Superior temporal gyrus (tissue), 1 donor: ENCODE data around the gene MRGPRD.

Experiments used
- DNase-seq: peaks from one replicate; pipeline ENCODE4 v3.0.0-alpha.2; 2016; ENCODE audit errors: extremely low spot score

MRGPRD gene

GRCh38 chr11:68947151-68947550 lies 33.6 kb downstream of the MRGPRD start:
- no peak for DNase-seq

- peak; percentile 33 for DNase-seq
Observed at GRCh38 chr11:68946416-68947090, 34.2 kb downstream of the MRGPRD start.

DNA sequence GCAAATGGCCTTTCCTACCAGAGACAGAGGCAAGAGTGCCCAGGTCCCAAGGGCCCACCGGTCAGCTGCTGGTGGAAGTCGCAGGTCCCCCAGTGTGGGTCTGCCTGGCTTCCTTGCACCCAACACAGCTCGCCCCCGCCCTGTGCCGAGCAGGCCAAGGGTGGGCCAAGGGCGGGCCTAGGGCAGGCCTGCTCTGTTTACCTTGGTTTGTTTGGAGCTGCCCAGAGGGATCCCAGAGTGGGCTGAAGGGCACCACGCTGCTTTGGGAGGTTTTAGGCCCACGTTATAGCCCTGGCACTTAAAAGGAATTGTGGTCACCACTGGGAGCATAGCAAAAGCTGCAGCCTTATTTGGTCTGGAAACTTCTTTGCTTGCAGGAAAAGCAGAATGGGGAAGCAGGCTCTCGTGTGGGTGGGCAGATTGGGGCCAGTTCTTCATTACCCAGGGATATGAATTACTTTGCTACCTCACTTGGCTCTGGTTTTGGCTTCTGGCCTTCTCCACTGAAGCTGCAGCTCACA lies 38.0 kb downstream of the MRGPRD start:
- DNase-seq, result no peak

GRCh38 chr11:68942095-68942620 lies 38.6 kb downstream of the MRGPRD start:
- no peak for DNase-seq

- no peak for DNase-seq
Observed at GRCh38 chr11:68941324-68942094, 39.3 kb downstream of the MRGPRD start.

GRCh38 chr11:68940651-68941323 lies 40.0 kb downstream of the MRGPRD start:
- no peak for DNase-seq

DNA sequence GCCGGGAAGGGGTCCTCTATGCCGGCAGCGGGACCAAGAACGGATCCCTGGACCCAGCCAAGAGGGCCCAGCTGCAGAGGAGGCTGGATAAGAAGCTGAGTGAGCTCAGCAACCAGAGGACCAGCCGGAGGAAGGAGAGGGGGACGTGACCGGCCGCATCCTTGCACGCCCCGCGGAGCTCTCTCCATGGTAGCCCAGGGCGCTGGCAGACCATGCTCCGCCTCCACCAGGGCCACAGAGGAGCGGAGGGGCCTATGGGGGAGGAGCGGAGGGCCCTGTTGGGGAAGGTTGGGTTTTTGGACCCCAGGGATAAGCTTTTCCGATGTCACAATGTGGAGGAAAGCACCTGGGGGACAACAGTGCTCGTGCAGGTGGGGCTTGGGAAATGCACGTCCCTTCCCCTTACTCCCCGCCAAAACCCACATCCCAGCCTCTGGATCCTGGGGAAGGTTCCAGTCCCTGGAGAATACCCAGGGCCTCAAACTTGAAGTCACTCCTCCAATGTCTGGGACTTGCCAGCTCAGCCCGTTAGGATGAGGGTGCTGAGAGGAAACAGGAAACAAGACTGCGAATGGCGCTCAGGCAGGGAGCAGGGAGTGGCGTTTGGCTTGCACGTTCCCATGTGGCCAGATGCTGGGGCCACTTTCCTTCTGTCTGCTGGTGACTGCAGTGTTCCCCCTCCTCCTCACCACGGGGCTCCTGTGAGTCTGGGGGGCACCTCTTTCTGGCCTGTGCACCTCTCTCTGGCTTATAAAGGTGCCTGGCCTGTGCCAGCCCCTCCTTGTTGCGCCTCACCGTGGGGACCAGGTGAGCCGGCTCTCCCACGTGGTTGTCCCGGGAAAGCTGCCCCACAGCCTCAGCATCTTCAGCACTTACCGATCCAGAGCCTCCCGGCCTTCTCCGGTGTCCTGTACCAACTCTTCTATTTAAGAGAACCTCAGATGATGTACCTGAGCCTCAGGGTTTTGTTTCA lies 40.9 kb downstream of the MRGPRD start:
- DNase-seq, result no peak

- DNase-seq, result no peak
Observed at GRCh38 chr11:68938816-68939582, 41.8 kb downstream of the MRGPRD start.

DNA sequence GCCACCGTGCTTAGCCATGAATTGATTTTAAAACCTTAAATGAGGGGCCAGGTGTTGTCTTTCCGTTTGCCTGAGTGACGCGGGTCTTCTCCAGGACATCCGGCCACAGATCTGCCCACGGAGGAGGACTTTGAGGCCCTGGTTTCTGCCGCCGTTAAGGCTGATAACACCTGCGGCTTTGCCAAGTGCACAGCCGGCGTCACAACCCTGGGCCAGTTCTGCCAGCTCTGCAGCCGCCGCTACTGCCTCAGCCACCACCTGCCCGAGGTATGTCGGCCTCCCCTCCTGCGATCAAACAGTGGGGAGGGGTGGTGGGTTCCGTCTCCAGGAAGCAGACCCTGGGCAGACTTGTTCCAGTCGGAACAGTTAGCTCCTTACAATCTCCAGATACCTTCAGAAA lies 42.7 kb downstream of the MRGPRD start:
- DNase-seq, result no peak

DNA sequence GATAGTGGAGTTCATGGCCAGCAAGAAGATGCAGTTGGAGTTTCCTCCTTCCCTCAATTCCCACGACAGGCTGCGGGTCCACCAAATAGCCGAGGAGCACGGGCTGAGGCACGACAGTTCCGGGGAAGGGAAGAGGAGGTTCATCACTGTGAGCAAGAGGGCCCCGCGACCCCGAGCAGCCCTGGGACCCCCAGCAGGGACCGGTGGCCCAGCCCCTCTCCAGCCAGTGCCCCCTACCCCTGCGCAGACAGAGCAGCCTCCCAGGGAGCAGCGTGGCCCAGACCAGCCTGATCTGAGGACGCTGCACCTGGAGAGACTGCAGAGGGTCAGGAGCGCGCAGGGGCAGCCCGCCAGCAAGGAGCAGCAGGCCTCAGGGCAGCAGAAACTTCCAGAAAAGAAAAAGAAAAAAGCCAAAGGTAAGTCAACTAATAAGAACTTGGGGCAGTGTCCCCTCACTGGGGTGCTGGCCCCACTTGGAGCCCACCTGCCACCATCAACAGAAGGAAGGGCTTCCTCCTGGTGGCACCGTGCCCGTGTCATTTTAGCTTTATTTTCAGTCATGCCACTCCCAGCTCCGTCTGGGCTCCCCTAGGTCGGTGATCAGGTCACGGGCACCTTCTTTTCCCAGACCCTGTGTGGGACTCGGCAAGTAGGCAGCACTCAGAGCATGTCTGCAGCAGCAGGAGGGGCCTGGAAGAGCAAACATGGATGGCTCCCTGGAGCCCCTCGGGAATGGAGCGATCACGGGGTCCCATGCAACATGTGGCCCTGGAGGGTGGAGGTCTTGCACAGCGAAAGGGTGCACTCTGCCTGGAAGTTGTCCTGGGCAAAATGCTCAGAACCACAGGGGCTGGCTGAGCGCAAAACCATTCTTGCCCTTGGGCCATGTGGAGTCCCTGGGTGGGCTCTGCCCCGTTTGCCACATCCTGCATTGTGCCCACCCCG lies 43.8 kb downstream of the MRGPRD start:
- DNase-seq, result no peak

- no peak for DNase-seq
Observed at GRCh38 chr11:68936358-68936636, 44.5 kb downstream of the MRGPRD start.

- no peak for DNase-seq
Observed at GRCh38 chr11:68935516-68936357, 45.0 kb downstream of the MRGPRD start.

DNA sequence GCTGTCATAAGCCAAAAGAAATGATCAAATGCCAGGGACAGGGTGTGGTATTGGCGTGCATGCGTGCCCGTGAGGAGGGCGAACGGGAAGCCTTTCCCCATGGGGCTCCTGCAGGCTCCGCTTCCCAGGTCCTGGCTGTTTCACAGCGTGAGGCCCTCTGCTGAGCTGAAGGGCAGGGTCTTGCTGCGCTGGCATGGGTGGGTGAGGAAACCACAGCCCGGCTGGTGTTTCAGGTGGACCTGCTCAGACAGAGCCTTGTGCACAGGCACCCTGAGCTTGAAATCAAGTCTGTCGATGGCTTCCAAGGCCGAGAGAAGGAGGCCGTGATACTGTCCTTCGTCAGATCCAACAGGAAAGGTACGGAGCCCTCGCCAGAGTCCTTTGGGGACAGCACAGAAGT lies 45.7 kb downstream of the MRGPRD start:
- no peak for DNase-seq

GRCh38 chr11:68934666-68935065 lies 46.1 kb downstream of the MRGPRD start:
- DNase-seq, result no peak

- DNase-seq, result no peak
Observed at GRCh38 chr11:68934321-68934645, 46.5 kb downstream of the MRGPRD start.

DNA sequence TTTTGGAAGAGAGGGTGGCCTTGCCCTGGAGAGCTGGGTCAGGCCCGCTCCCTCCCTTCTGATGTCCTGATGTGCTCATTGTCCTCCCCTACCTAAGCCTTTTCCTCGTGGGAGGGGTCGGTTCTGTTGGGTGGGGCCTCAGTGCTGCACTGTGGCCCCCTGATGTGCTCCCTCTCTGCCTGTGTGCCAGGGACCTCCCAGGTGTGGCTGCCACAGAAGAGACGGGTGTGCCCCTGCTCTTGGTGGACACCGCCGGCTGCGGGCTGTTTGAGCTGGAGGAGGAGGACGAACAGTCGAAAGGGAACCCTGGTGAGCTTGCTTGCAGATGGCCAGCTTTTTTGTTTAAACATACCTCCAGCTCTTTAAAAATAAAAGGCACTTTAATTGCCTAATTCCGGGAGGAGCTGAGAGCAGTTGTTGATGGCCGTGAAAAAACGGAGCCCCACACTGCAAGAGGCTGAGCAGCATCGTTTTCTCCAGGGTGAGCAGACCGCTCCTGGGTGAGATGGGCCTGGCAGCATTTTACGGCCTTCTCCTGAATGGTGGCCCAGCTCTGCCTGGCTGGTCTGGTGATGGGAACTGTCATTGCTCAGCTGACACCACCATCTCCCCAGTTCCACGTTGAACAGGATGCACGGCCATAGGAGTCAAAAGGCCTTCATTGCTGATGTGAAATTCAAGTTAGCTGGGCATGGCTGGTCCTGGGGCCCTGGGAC lies 47.0 kb downstream of the MRGPRD start:
- no peak for DNase-seq

DNA sequence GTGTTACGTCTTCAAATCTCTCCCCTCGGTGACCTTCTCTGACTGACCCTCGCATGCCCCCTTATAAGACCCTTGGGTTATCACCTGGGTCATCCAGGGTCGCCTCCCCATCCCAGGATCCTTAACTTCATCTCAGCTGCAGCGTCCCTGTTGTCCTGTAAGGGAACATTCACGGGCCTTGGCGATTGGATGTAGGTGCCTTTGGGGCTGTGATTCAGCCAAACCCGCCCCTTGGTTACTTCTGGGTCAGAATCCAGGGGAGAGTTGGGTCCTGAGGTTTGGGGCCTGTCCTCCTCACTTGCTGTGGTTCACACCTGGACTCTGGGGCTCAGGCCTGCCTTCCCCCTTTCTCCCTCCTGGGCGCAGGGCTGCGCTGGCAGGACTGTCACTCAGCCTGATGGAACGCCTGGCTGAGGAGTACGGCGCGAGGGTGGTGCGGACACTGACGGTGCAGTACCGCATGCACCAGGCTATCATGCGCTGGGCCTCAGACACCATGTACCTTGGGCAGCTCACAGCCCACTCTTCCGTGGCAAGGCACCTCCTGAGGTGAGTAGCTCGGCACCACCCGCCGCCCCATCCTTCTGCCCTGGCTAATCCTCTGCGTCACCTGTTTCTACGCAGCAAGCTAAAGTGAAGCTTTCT lies 47.7 kb downstream of the MRGPRD start:
- DNase-seq, result no peak

DNA sequence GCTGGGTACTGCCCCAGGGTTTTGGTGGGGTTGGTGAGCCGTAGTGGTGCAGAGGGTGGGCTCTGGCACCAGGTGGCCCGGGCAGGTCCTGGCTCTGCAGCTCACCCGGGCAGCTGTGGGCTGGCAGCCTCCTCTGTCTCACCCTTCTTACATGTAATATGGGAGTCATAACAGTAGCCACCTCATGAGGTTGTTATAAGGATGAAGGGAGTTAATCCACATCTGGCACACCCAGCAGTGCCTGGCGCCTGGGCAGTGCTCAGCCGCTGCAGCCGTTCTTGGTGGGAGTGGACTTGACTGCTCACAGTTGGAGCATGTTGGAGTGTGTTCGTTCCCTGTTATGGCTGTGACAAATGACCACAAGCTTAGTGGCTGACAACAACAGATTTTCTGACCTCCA lies 48.4 kb downstream of the MRGPRD start:
- no peak for DNase-seq
